Measurements from ENCODE around the gene AGPAT3. TPM values are rescaled to one million over a fixed set of nuclear protein-coding genes. Genes with fewer than 3 reads are reported as not detected.

Gene AGPAT3
- total and polyA plus RNA-seq, 7 donors, result 14.4 to 48.5 (median 20.3) TPM

- Histone ChIP-seq H3K27ac (no peak overlapping the region), H3K36me3 (peaks cover 0 to 7% (median 0%) of the 10 kb centered on the region in 4 donors), H3K27me3 (no peaks in the 10 kb centered on the region), H3K4me1 (peaks cover 0 to 23% (median 3%) of the 10 kb centered on the region in 4 donors), H3K4me3 (no peak overlapping the region), H3K9me3 (peaks cover 0 to 3% (median 0%) of the 10 kb centered on the region in 4 donors)
- peak; percentile 64 for DNase-seq
- intact Hi-C loops (cut with DNase I), result no loop called here
- TF ChIP-seq POLR2AphosphoS5 (IDR thresholded peaks at IDR 0.05) (no peak), POLR2A (IDR thresholded peaks at IDR 0.05) (no peak)
- 85 to 91% methylated on average over 21 of the region's 21 CpGs for WGBS, 2 donors
Measured at GRCh38 chr21:43911015-43911934, 46.3 kb downstream of the AGPAT3 start.

GRCh38 chr21:43911935-43912487 is 47.0 kb downstream of the AGPAT3 start:
- TF ChIP-seq CTCF (IDR thresholded peaks at IDR 0.05) (no peak), POLR2AphosphoS5 (IDR thresholded peaks at IDR 0.05) (no peak), EP300 (IDR thresholded peaks at IDR 0.05) (no peak), POLR2A (IDR thresholded peaks at IDR 0.05) (no peak)
- peaks cover 0 to 7% (median 0%) of the 10 kb centered on the region in 4 donors for H3K36me3 ChIP-seq
- peaks cover 0 to 3% (median 0%) of the 10 kb centered on the region in 4 donors for H3K9me3 ChIP-seq
- 96 to 97% methylated on average over 17 of the region's 17 CpGs for WGBS, 2 donors
- peak; percentile 44 for DNase-seq
- no peak overlapping the region for H3K4me3 ChIP-seq
- intact Hi-C loops (cut with DNase I), result no loop called here
- no peak overlapping the region for H3K27ac ChIP-seq
- H3K27me3 ChIP-seq, result no peaks in the 10 kb centered on the region
- H3K4me1 ChIP-seq, result peaks cover 0 to 27% (median 4%) of the 10 kb centered on the region in 4 donors

- H3K27me3 ChIP-seq, result no peaks in the 10 kb centered on the region
- no peak overlapping the region for H3K27ac ChIP-seq
- H3K9me3 ChIP-seq, result peaks cover 0 to 3% (median 0%) of the 10 kb centered on the region in 4 donors
- WGBS, 2 donors, result 80 to 95% methylated on average over 9 of the region's 9 CpGs
- peaks cover 0 to 32% (median 7%) of the 10 kb centered on the region in 4 donors for H3K4me1 ChIP-seq
- peak; percentile 20 for DNase-seq
- intact Hi-C loops (cut with DNase I), result no loop called here
- H3K36me3 ChIP-seq, result peaks cover 0 to 7% (median 0%) of the 10 kb centered on the region in 4 donors
- H3K4me3 ChIP-seq, result no peak overlapping the region
- TF ChIP-seq CTCF (IDR thresholded peaks at IDR 0.05) (no peak), POLR2AphosphoS5 (IDR thresholded peaks at IDR 0.05) (no peak)
Measured at GRCh38 chr21:43912500-43912899, 47.5 kb downstream of the AGPAT3 start.

- no peak for DNase-seq
- Histone ChIP-seq H3K27ac (no peak overlapping the region), H3K4me1 (peaks cover 0 to 30% (median 7%) of the 10 kb centered on the region in 4 donors), H3K9me3 (peaks cover 0 to 3% (median 0%) of the 10 kb centered on the region in 4 donors), H3K4me3 (no peak overlapping the region), H3K36me3 (peaks cover 0 to 4% (median 0%) of the 10 kb centered on the region in 4 donors), H3K27me3 (no peaks in the 10 kb centered on the region)
- 98 to 99% methylated on average over 3 of the region's 3 CpGs for WGBS, 2 donors
- intact Hi-C loops (cut with DNase I), result no loop called here
- TF ChIP-seq EP300 (IDR thresholded peaks at IDR 0.05) (no peak), POLR2AphosphoS5 (IDR thresholded peaks at IDR 0.05) (no peak), POLR2A (IDR thresholded peaks at IDR 0.05) (no peak), CTCF (IDR thresholded peaks at IDR 0.05) (no peak)
Measured at GRCh38 chr21:43912910-43913309, 47.9 kb downstream of the AGPAT3 start.

- Histone ChIP-seq H3K27ac (peak overlapping the region in 1 of 4 donors; percentile 18), H3K36me3 (peaks cover 0 to 4% (median 0%) of the 10 kb centered on the region in 4 donors), H3K9me3 (peaks cover 0 to 3% (median 0%) of the 10 kb centered on the region in 4 donors), H3K27me3 (no peaks in the 10 kb centered on the region), H3K4me3 (no peak overlapping the region), H3K4me1 (peaks cover 0 to 25% (median 7%) of the 10 kb centered on the region in 4 donors)
- TF ChIP-seq POLR2AphosphoS5 (IDR thresholded peaks at IDR 0.05) (no peak), CTCF (IDR thresholded peaks at IDR 0.05) (no peak), POLR2A (IDR thresholded peaks at IDR 0.05) (no peak), EP300 (IDR thresholded peaks at IDR 0.05) (no peak)
- peak; percentile 64 for DNase-seq
- intact Hi-C loops (cut with DNase I), result no loop called here
- 62 to 77% methylated on average over 6 of the region's 6 CpGs for WGBS, 2 donors
Measured at GRCh38 chr21:43913928-43914327, 48.9 kb downstream of the AGPAT3 start.
